ENCODE data around the gene TAS2R4.
"Not testable (repeated sequence)": the region's sequence is repeated elsewhere in the genome, so short reads cannot be mapped to it uniquely, and the experiment has no call there.

The TAS2R4 gene

GRCh38 chr7:141822432-141822831 is 46.0 kb downstream of the TAS2R4 start:
- DNase-seq, result not testable (repeated sequence)

Data from right kidney (tissue), 1 donor.